ENCODE data around the gene TM9SF3. TPM values are rescaled to one million over a fixed set of nuclear protein-coding genes. Genes with fewer than 3 reads are reported as not detected.

TM9SF3 gene
- total RNA-seq, 1 donor from 2014 or later = 65.9 TPM

- no peak for DNase-seq (ENCODE audit: missing footprints)
- ATAC-seq = no peak
- intact Hi-C loops (cut with DNase I) = no loop called here
Observed at GRCh38 chr10:96608262-96608661, 21.4 kb upstream of the TM9SF3 start.

GRCh38 chr10:96606946-96607345, 20.1 kb upstream of the TM9SF3 start:
- ATAC-seq (no peak), DNase-seq (ENCODE audit: missing footprints) (no peak)
- intact Hi-C loops (cut with DNase I) = no loop called here

- intact Hi-C loops (cut with DNase I) = no loop called here
- no peak for DNase-seq (ENCODE audit: missing footprints)
- ATAC-seq = no peak
Observed at GRCh38 chr10:96606216-96606615, 19.4 kb upstream of the TM9SF3 start.

GRCh38 chr10:96600337-96600736, 13.5 kb upstream of the TM9SF3 start:
- no peak for ATAC-seq

GRCh38 chr10:96598846-96599245, 12.0 kb upstream of the TM9SF3 start:
- ATAC-seq (no peak), DNase-seq (ENCODE audit: missing footprints) (no peak)
- intact Hi-C loops (cut with DNase I) = no loop called here

More at GRCh38 chr10:96600337-96600736, 13.5 kb upstream of the TM9SF3 start:
- no peak for DNase-seq (ENCODE audit: missing footprints)
- intact Hi-C loops (cut with DNase I) = no loop called here

- intact Hi-C loops (cut with DNase I) = no loop called here
- DNase-seq (ENCODE audit: missing footprints) (no peak), ATAC-seq (no peak)
Observed at GRCh38 chr10:96596422-96597407, 9.9 kb upstream of the TM9SF3 start.

- ATAC-seq = no peak
- intact Hi-C loops (cut with DNase I) = no loop called here
- DNase-seq (ENCODE audit: missing footprints) = no peak
Observed at GRCh38 chr10:96595741-96596140, 8.9 kb upstream of the TM9SF3 start.

- no peak for DNase-seq (ENCODE audit: missing footprints)
- intact Hi-C loops (cut with DNase I) = no loop called here
- ATAC-seq = no peak
Observed at GRCh38 chr10:96591946-96592345, 5.1 kb upstream of the TM9SF3 start.

GRCh38 chr10:96588616-96589419, 2.0 kb upstream of the TM9SF3 start:
- intact Hi-C loops (cut with DNase I) = no loop called here
- no peak for ATAC-seq
- DNase-seq (ENCODE audit: missing footprints) = no peak

- intact Hi-C loops (cut with DNase I) = no loop called here
- ATAC-seq (no peak), DNase-seq (ENCODE audit: missing footprints) (no peak)
Observed at GRCh38 chr10:96588060-96588554, 1.3 kb upstream of the TM9SF3 start.

GRCh38 chr10:96587264-96588059, 650 bp upstream of the TM9SF3 start:
- intact Hi-C loops (cut with DNase I) = loop anchor here (1.0 kb wide), 1 partner anchor 31 kb away; no protein-coding TSS in a partner anchor
- peak; percentile 3 for ATAC-seq
- no peak for DNase-seq (ENCODE audit: missing footprints)

GRCh38 chr10:96585736-96586418, 935 bp downstream of the TM9SF3 start:
- DNase-seq (ENCODE audit: missing footprints) = no peak
- no peak for ATAC-seq
- intact Hi-C loops (cut with DNase I) = no loop called here

GRCh38 chr10:96584474-96584873, 2.3 kb downstream of the TM9SF3 start:
- no peak for DNase-seq (ENCODE audit: missing footprints)
- intact Hi-C loops (cut with DNase I) = no loop called here
- ATAC-seq = no peak

GRCh38 chr10:96584035-96584434, 2.8 kb downstream of the TM9SF3 start:
- intact Hi-C loops (cut with DNase I) = no loop called here
- DNase-seq (ENCODE audit: missing footprints) (no peak), ATAC-seq (no peak)

- intact Hi-C loops (cut with DNase I) = no loop called here
- DNase-seq (ENCODE audit: missing footprints) (no peak), ATAC-seq (no peak)
Observed at GRCh38 chr10:96579133-96579532, 7.7 kb downstream of the TM9SF3 start.

GRCh38 chr10:96578633-96579032, 8.2 kb downstream of the TM9SF3 start:
- intact Hi-C loops (cut with DNase I) = no loop called here
- no peak for ATAC-seq
- no peak for DNase-seq (ENCODE audit: missing footprints)

- no peak for ATAC-seq
- DNase-seq (ENCODE audit: missing footprints) = no peak
- intact Hi-C loops (cut with DNase I) = no loop called here
Observed at GRCh38 chr10:96578022-96578421, 8.8 kb downstream of the TM9SF3 start.

- DNase-seq (ENCODE audit: missing footprints) = no peak
- intact Hi-C loops (cut with DNase I) = no loop called here
- no peak for ATAC-seq
Observed at GRCh38 chr10:96577069-96577468, 9.7 kb downstream of the TM9SF3 start.

All from Right ventricle myocardium inferior (tissue), 1 donor.